ENCODE data around the gene WDR73. TPM values are rescaled to one million over a fixed set of nuclear protein-coding genes. Genes with fewer than 3 reads are reported as not detected.

WDR73 gene
- 37.9 TPM for polyA plus RNA-seq (2012; ENCODE audit: insufficient read depth, insufficient read length, low read depth)

DNA sequence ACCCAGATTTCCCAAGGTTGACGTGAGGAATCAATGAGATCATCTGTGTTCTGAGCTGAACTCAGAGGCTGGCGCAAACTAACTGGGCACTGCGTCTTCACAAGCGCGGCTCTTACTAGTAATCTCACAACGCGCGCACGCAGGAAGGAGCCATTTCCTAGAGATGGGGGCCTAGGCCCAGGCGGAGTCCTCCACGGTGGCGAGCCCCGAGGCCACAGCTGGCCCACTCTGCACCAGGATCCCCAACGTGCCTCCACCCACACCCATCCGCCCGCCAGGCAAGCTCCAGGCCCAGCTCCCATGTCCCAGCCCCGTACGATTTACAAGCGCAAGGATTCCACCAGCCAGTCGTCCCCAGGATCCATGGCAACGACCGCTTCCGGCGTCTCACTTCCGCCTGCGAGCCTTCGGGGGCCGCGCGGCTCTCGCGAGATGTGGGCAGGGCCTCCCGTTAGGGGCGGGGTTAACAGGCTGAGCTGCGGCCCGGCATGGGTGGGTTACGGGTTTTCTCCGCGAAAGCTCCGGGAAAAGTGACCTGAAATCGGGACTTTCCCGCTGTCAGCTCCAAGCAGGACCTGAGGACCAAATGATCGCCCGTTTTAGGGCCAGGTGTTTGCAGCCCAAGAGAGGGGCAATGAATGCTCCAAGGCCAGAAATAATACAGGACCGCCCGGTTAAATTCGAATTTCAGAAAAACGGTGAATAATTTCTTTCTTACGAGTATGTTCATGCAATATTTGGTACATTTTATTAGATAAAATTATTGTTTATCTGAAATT is at the start of gene WDR73:
Gene WDR73 (minus strand): TSS at position 374 of the 779 bp plus-strand sequence. CDS start 9 bp downstream, at position 365.
- peak; percentile 98 for DNase-seq
- TF ChIP-seq, protein P1, sequence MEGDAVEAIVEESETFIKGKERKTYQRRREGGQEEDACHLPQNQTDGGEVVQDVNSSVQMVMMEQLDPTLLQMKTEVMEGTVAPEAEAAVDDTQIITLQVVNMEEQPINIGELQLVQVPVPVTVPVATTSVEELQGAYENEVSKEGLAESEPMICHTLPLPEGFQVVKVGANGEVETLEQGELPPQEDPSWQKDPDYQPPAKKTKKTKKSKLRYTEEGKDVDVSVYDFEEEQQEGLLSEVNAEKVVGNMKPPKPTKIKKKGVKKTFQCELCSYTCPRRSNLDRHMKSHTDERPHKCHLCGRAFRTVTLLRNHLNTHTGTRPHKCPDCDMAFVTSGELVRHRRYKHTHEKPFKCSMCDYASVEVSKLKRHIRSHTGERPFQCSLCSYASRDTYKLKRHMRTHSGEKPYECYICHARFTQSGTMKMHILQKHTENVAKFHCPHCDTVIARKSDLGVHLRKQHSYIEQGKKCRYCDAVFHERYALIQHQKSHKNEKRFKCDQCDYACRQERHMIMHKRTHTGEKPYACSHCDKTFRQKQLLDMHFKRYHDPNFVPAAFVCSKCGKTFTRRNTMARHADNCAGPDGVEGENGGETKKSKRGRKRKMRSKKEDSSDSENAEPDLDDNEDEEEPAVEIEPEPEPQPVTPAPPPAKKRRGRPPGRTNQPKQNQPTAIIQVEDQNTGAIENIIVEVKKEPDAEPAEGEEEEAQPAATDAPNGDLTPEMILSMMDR (IDR thresholded peaks at IDR 0.05; ENCODE audit: low read depth, low read length), result no peak
- H3K9me3 ChIP-seq, result no peaks in the 10 kb centered on the region
- H3K4me1 ChIP-seq, result peaks cover 7% of the 10 kb centered on the region
- peak within 1 kb of the TSS; percentile 99 for H3K4me3 ChIP-seq (ENCODE audit: low read depth, low read length)
- peaks cover 32% of the 10 kb centered on the region for H3K36me3 ChIP-seq
- H3K27me3 ChIP-seq, result no peaks in the 10 kb centered on the region

DNA sequence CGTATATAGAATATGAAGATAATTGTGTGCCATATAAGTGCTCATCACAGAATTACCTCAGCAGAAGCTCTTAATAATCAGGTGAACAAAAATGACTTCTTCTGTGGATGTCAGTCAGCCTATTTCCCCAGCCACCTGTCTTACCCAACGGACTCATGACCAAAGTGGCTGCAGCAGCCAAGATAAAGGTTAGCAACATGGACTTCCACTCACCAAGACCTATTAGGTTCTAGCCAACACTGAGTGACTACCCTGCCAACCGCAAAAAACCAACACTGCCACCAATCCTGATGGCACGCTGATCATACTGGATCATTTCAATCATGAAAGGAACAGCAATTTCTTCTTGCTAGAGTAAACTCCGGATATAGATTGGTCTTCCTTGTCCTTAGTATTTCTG is 49.7 kb upstream of the WDR73 start:
- H3K27me3 ChIP-seq, result no peaks in the 10 kb centered on the region
- no peak overlapping the region for H3K4me3 ChIP-seq (ENCODE audit: low read depth, low read length)
- DNase-seq, result no peak
- no peaks in the 10 kb centered on the region for H3K9me3 ChIP-seq
- TF ChIP-seq, protein P1 (IDR thresholded peaks at IDR 0.05; ENCODE audit: low read depth, low read length), result no peak
- no peaks in the 10 kb centered on the region for H3K4me1 ChIP-seq
- peaks cover 4% of the 10 kb centered on the region for H3K36me3 ChIP-seq

DNA sequence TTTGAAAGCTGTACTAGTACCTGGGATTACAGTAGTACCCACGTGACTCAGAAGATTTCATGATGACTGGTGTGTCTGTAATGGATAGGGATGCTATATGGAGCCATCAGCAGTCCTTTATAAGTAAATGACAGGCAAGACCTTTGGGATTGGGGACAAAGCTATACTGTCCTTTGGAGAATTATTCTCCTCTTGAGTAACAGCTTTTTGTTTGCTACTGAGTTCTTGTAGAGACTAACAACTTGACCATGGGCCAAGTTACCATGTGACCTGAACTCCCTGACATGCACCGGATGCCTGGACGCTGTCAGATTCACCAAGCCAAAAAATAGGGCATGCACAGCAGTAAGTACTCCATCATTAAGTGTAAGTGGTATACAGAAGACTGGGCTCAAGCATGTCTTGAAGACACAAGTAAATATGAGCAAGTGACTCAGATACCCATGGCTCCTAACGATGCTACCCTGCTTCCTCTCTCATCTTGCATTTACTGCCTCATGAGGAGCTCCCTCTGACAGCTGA is 48.9 kb upstream of the WDR73 start:
- Histone ChIP-seq H3K36me3 (peaks cover 4% of the 10 kb centered on the region), H3K4me3 (ENCODE audit: low read depth, low read length) (no peak overlapping the region)
- TF ChIP-seq, protein P1 (IDR thresholded peaks at IDR 0.05; ENCODE audit: low read depth, low read length), result no peak

DNA sequence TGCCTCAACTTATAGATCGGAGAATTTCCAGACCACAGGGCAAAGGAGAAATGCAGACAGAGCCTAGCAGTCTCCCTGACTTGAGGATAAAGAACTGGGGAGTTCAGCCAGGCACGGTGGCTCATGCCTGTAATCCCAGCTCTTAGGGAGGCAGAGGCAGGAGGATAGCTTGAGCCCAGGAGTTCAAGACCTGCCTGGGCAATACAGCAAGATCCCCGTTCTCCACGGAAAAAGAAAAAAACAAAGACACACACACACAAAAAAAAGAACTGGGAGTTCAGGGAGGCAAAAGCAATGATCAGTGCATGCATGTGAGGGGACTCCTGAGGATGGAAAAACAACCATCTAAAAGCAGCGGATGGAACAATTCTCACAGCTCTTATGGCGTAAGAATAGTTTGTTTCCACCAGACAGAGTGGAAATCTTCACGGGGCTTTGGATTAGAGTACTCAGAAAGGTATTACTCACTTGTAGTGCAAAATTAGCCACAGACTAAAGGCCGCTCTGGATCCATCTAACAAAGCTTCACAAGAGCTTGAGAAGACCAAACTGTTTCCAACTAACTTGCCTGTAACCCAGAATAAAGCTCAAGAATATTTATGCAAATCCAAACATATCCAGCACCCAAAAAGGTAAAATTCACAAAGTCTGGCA is 45.6 kb upstream of the WDR73 start:
- no peaks in the 10 kb centered on the region for H3K9me3 ChIP-seq
- DNase-seq, result no peak
- no peaks in the 10 kb centered on the region for H3K27me3 ChIP-seq
- H3K4me3 ChIP-seq (ENCODE audit: low read depth, low read length), result no peak overlapping the region
- TF ChIP-seq, protein P1 (IDR thresholded peaks at IDR 0.05; ENCODE audit: low read depth, low read length), result no peak
- no peaks in the 10 kb centered on the region for H3K4me1 ChIP-seq
- no peaks in the 10 kb centered on the region for H3K36me3 ChIP-seq

More for the DNA sequence above, 48.9 kb upstream of the WDR73 start:
- no peaks in the 10 kb centered on the region for H3K27me3 ChIP-seq
- no peaks in the 10 kb centered on the region for H3K4me1 ChIP-seq
- no peak for DNase-seq
- no peaks in the 10 kb centered on the region for H3K9me3 ChIP-seq

DNA sequence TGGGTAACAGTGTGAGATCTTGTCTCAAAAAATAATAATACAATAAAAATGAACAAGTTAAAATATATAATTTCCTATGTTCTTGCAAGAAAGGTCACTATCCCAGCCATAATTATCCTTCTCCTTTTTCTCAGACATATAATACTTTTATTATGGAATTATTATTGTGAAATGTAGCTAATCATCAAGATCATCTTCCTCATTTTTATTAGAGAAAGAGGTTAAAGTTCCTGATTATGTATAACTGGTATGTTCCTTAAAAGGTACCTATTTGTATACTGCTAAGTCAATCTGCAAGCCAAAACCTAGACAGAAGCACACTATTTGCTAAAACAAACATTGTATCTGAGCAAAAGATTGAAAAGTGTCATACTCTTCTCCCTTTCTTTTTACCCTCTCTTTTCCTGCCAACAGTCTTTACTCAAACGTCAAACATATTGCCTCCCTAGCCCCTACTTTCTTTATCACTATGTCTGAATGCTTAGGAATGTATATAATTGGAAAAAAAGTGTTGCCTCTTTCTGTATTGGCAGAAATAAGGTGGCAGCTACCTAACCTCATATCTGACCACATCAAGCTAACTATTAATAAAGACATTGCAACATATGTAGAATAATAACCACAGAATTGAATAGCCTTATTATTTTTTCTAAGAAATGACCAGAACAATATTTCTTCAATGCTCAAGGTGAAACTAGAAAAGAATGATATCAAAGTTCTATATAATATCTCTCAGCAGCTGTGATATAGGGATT is 43.3 kb upstream of the WDR73 start:
- DNase-seq, result no peak
- Histone ChIP-seq H3K4me1 (no peaks in the 10 kb centered on the region), H3K4me3 (ENCODE audit: low read depth, low read length) (no peak overlapping the region), H3K27me3 (no peaks in the 10 kb centered on the region), H3K9me3 (no peaks in the 10 kb centered on the region), H3K36me3 (peaks cover 2% of the 10 kb centered on the region; the same call in 1 of the 2 replicates)
- TF ChIP-seq, protein P1 (IDR thresholded peaks at IDR 0.05; ENCODE audit: low read depth, low read length), result no peak
